Measurements from ENCODE around the gene C1QTNF4. TPM values are rescaled to one million over a fixed set of nuclear protein-coding genes. Genes with fewer than 3 reads are reported as not detected.
A peak's percentile ranks its signal among the peaks of the same experiment; 100 is the strongest.

Gene C1QTNF4
- total RNA-seq, 1 donor from 2014 or later, result 0.55 TPM

GRCh38 chr11:47577460-47578041 is 16.7 kb downstream of the C1QTNF4 start:
- intact Hi-C loops (cut with DNase I), result no loop called here
- Histone ChIP-seq H3K4me1 (peaks cover 18% of the 10 kb centered on the region), H3K36me3 (peaks cover 71% of the 10 kb centered on the region), H3K27me3 (no peaks in the 10 kb centered on the region), H3K9me3 (no peaks in the 10 kb centered on the region), H3K4me3 (peak overlapping the region; percentile 90), H3K27ac (peak overlapping the region; percentile 90)
- ATAC-seq (no peak), DNase-seq (no peak)
- no peak for TF ChIP-seq CTCF (IDR thresholded peaks at IDR 0.05)

- H3K4me3 ChIP-seq, result no peak overlapping the region
- DNase-seq (peak; percentile 44), ATAC-seq (no peak)
- H3K27me3 ChIP-seq, result no peaks in the 10 kb centered on the region
- peaks cover 73% of the 10 kb centered on the region for H3K36me3 ChIP-seq
- H3K27ac ChIP-seq, result no peak overlapping the region
- no peaks in the 10 kb centered on the region for H3K9me3 ChIP-seq
- no peak for TF ChIP-seq CTCF (IDR thresholded peaks at IDR 0.05)
- peaks cover 19% of the 10 kb centered on the region for H3K4me1 ChIP-seq
- intact Hi-C loops (cut with DNase I), result no loop called here
Measured at GRCh38 chr11:47573321-47573720, 20.9 kb downstream of the C1QTNF4 start.

GRCh38 chr11:47572715-47573255 is 21.4 kb downstream of the C1QTNF4 start:
- Histone ChIP-seq H3K27ac (no peak overlapping the region), H3K36me3 (peaks cover 73% of the 10 kb centered on the region), H3K4me3 (no peak overlapping the region), H3K4me1 (peaks cover 14% of the 10 kb centered on the region), H3K27me3 (no peaks in the 10 kb centered on the region), H3K9me3 (no peaks in the 10 kb centered on the region)
- peak; percentile 50 for DNase-seq
- intact Hi-C loops (cut with DNase I), result no loop called here
- no peak for TF ChIP-seq CTCF (IDR thresholded peaks at IDR 0.05)
- ATAC-seq, result no peak

GRCh38 chr11:47571895-47572294 is 22.3 kb downstream of the C1QTNF4 start:
- Histone ChIP-seq H3K27ac (peak overlapping the region; percentile 42), H3K36me3 (peaks cover 65% of the 10 kb centered on the region), H3K4me3 (no peak overlapping the region), H3K4me1 (peaks cover 5% of the 10 kb centered on the region), H3K27me3 (no peaks in the 10 kb centered on the region), H3K9me3 (no peaks in the 10 kb centered on the region)
- DNase-seq (no peak), ATAC-seq (no peak)
- TF ChIP-seq CTCF (IDR thresholded peaks at IDR 0.05), result no peak
- intact Hi-C loops (cut with DNase I), result no loop called here

GRCh38 chr11:47571357-47571729 is 22.9 kb downstream of the C1QTNF4 start:
- H3K9me3 ChIP-seq, result no peaks in the 10 kb centered on the region
- peak overlapping the region; percentile 42 for H3K27ac ChIP-seq
- H3K4me3 ChIP-seq, result no peak overlapping the region
- peaks cover 5% of the 10 kb centered on the region for H3K4me1 ChIP-seq
- intact Hi-C loops (cut with DNase I), result no loop called here
- H3K27me3 ChIP-seq, result no peaks in the 10 kb centered on the region
- ATAC-seq (peak; percentile 40), DNase-seq (no peak)
- peaks cover 60% of the 10 kb centered on the region for H3K36me3 ChIP-seq
- TF ChIP-seq CTCF (IDR thresholded peaks at IDR 0.05), result no peak

Measured in upper lobe of right lung (tissue), 1 donor.